Loucy (cell line): Measurements from ENCODE around the gene KLF7.

Source experiments
- EZH2phosphoT487 ChIP-seq: fragments of 200-600 bp; IDR thresholded peaks from 2 replicates; pipeline ENCODE4 v1.6.1; 2018; ENCODE audit warnings: antibody characterized with exemption, mild to moderate bottlenecking, moderate library complexity, borderline replicate concordance
- TF ChIP-seq, protein P1 (sequence below): fragments of 200-600 bp; sonication (generic); conservative IDR thresholded peaks from 2 replicates; pipeline ENCODE4 v1.5.1; 2014; ENCODE audit warnings: mild to moderate bottlenecking, antibody characterized with exemption, low read length

DNA sequence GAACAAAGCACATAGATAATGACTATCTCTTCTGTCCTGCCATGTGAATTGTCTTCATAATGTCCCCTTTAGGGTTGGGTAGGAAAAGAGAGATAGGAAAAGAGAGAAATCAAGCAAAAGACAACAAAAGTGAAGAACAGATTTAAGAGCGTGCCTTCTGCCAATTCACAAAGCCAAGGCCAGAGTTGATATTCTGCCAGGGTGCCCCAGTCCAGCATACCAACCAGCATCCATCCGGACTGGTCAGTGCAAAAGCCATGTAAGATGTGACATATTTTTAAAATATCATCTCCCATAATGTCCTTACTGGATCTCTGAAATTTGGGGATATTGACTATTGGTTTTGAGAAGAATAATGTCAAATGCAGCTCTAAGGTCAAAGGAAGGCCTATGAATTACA lies 35.7 kb upstream of the KLF7 start:
- TF ChIP-seq, protein P1, sequence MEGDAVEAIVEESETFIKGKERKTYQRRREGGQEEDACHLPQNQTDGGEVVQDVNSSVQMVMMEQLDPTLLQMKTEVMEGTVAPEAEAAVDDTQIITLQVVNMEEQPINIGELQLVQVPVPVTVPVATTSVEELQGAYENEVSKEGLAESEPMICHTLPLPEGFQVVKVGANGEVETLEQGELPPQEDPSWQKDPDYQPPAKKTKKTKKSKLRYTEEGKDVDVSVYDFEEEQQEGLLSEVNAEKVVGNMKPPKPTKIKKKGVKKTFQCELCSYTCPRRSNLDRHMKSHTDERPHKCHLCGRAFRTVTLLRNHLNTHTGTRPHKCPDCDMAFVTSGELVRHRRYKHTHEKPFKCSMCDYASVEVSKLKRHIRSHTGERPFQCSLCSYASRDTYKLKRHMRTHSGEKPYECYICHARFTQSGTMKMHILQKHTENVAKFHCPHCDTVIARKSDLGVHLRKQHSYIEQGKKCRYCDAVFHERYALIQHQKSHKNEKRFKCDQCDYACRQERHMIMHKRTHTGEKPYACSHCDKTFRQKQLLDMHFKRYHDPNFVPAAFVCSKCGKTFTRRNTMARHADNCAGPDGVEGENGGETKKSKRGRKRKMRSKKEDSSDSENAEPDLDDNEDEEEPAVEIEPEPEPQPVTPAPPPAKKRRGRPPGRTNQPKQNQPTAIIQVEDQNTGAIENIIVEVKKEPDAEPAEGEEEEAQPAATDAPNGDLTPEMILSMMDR, result no peak
- TF ChIP-seq EZH2phosphoT487, result no peak
